HG02642 (cell line): ENCODE data around the gene SKIC3.

ENCODE experiments used
- ATAC-seq: cut with Tn5 transposase; IDR thresholded peaks from one replicate; pipeline ENCODE4 v1.9.1; 2021; ENCODE audit warnings: mild to moderate bottlenecking; ENCODE audit not compliant: unreplicated experiment, poor library complexity

The SKIC3 gene

DNA sequence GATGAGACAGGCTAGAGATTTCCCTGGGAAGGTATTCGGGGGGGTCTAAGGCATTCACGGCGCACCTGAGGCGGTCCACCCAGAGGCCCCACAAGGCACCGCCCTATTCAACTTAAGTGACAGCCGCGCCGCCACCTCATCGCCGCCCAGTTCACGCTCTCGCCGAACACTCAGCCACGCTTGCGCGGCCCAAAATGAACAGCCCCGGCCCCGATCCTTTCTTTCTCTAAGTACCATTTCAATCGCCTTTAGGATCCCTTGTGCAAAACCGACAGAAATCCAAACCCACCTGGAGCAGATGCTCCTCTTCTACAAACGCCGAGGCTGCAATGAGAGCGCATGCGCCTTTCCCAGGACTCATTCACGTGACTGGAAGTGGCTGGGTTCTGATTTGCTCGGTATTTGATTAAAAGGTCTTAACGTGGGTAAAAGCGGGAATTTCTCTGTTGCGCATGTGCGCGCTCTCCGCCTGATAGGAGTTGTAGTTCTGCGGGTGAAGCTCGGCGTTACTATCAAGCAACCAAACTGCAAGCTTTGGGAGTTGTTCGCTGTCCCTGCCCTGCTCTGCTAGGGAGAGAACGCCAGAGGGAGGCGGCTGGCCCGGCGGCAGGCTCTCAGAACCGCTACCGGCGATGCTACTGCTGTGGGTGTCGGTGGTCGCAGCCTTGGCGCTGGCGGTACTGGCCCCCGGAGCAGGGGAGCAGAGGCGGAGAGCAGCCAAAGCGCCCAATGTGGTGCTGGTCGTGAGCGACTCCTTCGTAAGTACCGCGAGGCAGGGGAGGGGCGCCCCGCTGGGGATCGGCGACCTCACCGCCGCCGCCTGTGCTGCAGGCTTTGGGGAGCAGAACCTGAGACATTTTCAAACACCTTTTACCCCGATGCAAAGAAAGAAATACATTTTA lies at the start of gene SKIC3, which contains the start of gene ARSK:
Gene SKIC3, minus strand, starts transcription at position 331 of the 902 bp plus-strand sequence. CDS start 7,827 bp downstream, outside the sequence.
Gene ARSK, plus strand, starts transcription at position 455 of the 902 bp plus-strand sequence. Its CDS starts 178 bp downstream, at position 633.
- peak; percentile 91 for ATAC-seq

- no peak for ATAC-seq
Observed at GRCh38 chr5:95600557-95600956, 45.8 kb upstream of the SKIC3 start.

DNA sequence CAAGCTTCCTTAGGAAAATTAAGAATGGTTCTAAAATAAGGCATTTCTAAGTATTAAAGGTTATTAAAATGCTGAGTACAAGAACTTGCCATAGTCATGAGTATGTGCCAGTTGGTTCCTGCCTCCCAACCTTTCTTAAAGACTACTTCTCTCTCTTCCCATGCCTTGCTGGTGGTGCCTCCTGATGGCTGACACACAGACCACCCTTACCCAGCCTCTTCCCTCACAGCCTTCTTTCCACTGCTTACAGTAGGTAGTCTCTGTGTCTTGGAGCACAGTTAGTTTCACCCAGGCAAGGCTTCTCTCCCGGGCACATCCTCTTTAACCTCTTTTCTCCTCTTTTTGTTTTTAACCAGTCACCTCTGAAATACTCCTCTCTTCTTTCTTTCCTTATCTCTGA lies 44.5 kb upstream of the SKIC3 start:
- no peak for ATAC-seq

- no peak for ATAC-seq
Observed at GRCh38 chr5:95595289-95595931, 40.6 kb upstream of the SKIC3 start.

DNA sequence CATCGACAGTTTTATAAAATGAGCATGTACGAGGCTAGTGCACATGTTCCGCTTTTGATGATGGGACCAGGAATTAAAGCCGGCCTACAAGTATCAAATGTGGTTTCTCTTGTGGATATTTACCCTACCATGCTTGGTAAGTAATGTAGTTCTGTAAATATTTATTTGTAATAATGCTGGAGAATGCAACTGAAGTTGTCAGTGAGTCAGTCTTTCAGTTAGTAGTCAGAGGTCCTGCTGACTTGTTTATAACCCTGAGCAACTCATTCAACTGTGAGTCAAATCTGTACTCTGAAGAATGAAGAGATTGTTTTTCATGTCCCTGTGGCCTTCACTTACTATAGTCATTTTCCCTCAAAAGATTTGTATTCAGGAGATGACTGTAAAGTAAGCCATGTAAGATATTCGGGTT lies 36.7 kb upstream of the SKIC3 start:
- ATAC-seq, result peak; percentile 89

- no peak for ATAC-seq
Observed at GRCh38 chr5:95590880-95591279, 36.1 kb upstream of the SKIC3 start.

DNA sequence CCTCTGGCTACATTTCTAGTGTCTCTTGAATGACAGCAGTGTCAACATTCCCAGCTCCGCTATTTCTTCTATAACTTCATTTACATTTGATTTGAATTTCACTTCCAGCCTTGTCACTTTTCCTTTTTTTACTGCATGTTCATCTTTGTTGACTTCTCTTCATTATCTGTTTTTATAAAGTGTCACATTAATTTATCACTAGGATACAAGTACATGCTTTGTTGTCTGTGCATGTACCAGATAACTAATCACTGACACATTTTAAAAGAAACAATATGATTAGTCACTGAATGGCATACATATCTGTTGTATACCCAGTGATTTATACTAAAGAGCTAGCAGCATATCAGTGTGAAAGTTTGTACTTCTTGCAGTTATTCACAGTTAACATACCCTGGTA lies 29.2 kb upstream of the SKIC3 start:
- no peak for ATAC-seq

DNA sequence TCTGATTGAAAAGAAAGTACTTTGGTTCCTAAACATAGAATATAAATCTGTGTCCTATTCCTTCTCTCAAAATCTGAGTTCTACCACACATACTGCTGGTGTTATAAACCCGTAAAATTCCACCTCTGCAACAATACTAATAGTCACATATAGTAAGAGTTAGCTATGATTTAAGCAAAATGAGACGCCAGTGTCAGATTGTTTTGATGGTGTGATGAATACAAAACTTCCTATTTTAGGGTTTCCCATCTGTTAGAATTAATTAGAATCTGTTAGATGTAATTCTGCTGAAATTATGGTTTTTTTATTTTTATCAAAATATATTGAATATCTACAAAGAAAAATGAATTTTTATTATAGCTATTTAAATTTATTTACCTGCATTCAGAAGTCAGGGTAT lies 26.8 kb upstream of the SKIC3 start:
- no peak for ATAC-seq

DNA sequence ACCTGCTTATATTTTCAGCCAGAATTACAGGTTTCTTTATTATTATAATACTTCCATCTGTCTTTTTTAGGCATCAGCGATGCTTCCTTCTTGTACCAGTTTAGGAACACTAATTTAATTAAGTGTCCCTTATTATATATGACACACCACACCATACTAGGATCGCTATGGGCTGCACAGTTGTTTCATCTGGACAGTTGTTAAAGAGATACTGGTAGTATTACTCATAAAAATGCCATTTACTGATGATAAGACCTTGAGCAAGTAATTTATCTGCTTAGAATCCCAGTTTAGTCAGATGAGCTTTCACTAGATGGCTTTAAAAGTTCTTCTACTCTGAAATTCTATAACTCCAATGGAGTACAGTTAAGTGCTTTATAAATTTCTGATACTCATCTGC lies 17.2 kb upstream of the SKIC3 start:
- ATAC-seq, result no peak

GRCh38 chr5:95565280-95565920 lies 10.6 kb upstream of the SKIC3 start:
- ATAC-seq, result no peak

GRCh38 chr5:95564450-95564849 lies 9.7 kb upstream of the SKIC3 start:
- ATAC-seq, result no peak

DNA sequence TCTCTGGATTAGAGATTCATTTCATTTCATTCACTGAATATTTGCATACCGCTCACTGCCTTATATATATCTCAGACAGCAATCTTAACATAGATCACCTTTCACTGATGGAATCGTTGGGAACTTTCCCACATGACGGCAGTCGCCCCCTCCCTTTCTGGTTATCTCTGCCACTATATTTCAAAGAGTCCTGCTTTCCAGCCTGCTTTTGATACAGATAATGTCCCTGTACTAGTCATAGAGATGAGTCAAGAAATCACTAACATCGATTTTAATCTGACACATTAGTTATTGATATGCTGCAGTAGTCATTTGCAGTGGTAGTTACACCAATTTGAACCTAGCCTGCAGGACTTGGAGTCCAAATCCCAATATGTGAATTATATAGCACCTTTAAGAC lies 8.6 kb upstream of the SKIC3 start:
- ATAC-seq, result no peak

- no peak for ATAC-seq
Observed at GRCh38 chr5:95562282-95562681, 7.5 kb upstream of the SKIC3 start.

GRCh38 chr5:95557841-95558240 lies 3.1 kb upstream of the SKIC3 start:
- no peak for ATAC-seq

DNA sequence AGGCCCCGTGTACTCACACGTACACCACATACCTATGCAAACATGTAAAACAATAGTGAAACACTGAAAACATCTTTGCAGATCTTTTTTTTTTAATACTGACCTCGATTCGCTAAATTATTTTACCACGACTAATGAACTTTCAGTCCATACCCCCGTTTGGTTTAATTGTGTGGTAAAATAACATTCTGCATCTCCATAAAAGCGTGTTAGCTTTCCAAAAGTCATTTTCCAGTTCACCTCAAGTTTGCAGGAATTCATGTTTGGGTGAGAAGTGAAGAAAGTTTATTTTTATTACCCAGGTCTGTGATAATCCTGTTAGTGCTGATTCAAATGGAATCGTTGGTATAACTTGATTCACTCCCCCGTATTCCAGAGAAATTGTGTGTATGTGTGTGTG lies 776 bp upstream of the SKIC3 start:
- ATAC-seq, result no peak

DNA sequence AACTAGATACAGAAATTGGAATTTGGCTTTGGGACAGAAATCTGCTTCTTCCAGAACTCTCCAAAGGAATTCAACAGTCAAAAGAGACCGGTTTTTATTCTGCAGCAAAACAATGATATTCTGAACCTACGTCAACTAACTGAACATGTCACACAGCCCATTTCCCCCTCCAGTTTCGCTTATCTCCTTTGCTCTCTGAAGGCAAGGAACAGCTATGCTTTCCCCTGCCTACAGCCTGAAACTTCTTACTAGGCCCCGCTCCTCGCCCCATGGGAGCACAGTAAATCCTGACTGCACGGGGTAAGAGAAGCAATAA lies 488 bp downstream of the SKIC3 start:
- peak; percentile 28 for ATAC-seq

DNA sequence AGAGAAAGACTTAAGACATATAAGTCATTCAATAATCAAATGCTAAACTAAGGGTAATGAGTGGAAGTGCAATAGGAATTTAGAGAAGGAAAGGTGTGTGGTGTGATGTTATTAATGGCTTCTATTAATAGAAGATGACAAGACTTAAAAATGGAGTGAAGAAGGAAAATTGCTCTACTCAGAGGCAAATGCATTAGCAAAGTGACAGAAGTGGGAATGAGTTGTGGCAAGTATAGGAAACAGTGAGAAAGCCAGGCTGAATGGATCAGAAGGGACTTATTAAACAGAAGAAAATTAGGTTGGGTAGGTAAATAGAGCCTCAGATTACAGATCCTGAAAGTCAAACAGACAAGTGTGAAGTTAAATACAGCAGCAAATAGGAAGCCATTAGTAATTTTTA lies 5.7 kb downstream of the SKIC3 start:
- ATAC-seq, result no peak

DNA sequence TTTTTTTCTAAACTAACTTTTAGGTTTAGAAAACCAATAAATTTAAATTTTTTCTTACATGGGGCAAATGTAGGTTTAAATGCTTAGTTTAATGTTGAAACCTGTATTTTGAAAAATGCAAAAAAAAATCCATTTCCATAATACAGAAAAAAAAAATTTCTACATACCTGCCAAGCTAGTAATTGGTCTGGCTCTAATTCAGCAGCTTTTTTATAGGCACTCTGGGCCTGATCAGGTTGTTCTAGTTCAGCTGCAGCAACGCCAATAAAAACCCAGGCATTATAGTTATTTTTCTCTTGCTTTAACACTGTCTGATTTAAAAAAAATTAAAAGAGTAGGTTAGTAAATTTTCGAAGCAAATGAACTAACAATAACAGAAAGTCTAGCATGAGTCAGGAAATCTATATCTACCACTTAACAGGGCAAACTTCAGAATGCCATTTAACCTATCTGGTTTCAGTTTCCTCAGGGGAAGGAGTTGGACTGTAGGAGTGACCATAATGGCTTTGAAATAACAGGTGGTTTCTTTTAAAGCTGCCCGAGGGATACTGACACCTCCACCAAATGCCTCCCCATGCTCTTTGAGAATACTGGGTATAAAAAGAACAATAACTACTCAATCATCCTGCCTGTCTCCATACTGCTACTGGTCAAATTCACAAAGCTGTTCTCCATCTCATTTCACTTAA lies 11.6 kb downstream of the SKIC3 start:
- ATAC-seq, result no peak

GRCh38 chr5:95537501-95537900 lies 17.3 kb downstream of the SKIC3 start:
- ATAC-seq, result no peak

DNA sequence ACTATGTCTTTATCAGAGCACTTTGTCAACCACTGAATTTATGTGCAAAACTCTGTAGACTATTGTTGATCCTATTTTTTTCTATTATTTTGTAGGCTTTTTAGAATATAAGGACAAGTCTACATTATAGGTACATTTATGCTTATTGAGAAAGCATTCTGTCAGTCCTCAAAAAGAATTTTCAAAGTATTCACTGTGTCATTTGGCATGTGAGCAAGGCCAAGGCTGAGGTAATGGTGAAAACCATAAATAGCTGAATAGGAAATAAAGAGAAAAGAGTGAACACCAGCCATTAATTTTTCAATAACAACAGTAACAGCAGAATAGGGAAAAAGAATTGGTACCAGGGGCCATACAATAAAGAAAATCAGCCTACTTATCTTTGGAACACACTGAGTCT lies 21.0 kb downstream of the SKIC3 start:
- ATAC-seq, result no peak

DNA sequence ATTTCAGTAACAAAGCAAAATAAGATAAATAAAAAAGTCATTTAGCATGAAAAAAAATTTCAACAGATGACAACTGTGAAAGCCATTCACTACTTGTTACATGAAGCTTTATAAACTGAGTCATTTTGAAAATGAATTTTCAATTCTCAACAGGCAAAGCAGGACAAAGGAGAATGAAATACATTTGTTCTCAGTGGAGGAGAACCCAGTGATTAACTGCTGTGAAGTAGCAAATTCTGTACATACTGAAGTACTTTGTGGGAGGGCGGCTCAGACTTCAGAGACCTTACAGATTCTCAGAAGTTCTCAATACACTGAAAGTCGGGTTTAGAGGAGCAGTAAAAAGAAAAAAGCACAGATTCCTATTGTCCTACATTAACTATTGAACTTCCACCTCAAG lies 21.7 kb downstream of the SKIC3 start:
- ATAC-seq, result no peak
